AG10803 (cell line): ENCODE results near the gene FOXK1.
"Not testable (repeated sequence)": the region's sequence is repeated elsewhere in the genome, so short reads cannot be mapped to it uniquely, and the experiment has no call there.

Source experiments
- DNase-seq: peaks from one replicate; pipeline ENCODE4 v3.0.0; 2010; ENCODE audit warnings: low read depth
- H3K4me3 ChIP-seq: 2 replicates; pipeline ENCODE4 v1.5.1; 2011; ENCODE audit warnings: mild to moderate bottlenecking, low read length, control low read depth
- CTCF ChIP-seq: conservative IDR thresholded peaks from 2 replicates; pipeline ENCODE4 v1.5.1; 2011; ENCODE audit warnings: mild to moderate bottlenecking, low read length, control low read depth, inconsistent platforms

The FOXK1 gene

GRCh38 chr7:4797858-4798705, 116.0 kb downstream of the FOXK1 start:
- no peak overlapping the region for H3K4me3 ChIP-seq
- peak; percentile 83 for TF ChIP-seq CTCF
- DNase-seq: peak; percentile 15

- TF ChIP-seq CTCF: no peak
- no peak overlapping the region for H3K4me3 ChIP-seq
- no peak for DNase-seq
These were observed 116.7 kb downstream of the FOXK1 start for GRCh38 chr7:4798706-4799235.

GRCh38 chr7:4799508-4800268, 117.6 kb downstream of the FOXK1 start:
- peak; percentile 7 for DNase-seq
- TF ChIP-seq CTCF: no peak
- H3K4me3 ChIP-seq: no peak overlapping the region

GRCh38 chr7:4800487-4800886, 118.4 kb downstream of the FOXK1 start:
- no peak for DNase-seq
- TF ChIP-seq CTCF: no peak
- no peak overlapping the region for H3K4me3 ChIP-seq

- DNase-seq: no peak
- TF ChIP-seq CTCF: no peak
- H3K4me3 ChIP-seq: no peak overlapping the region
These were observed 119.1 kb downstream of the FOXK1 start for GRCh38 chr7:4800926-4801838.

GRCh38 chr7:4801839-4802231, 119.7 kb downstream of the FOXK1 start:
- no peak overlapping the region for H3K4me3 ChIP-seq
- TF ChIP-seq CTCF: no peak
- DNase-seq: no peak

- DNase-seq, H3K4me3 ChIP-seq: not testable (repeated sequence)
These were observed 120.5 kb downstream of the FOXK1 start for GRCh38 chr7:4802577-4802976.
